ENCODE results near the gene UAP1L1.

GRCh38 chr9:137126786-137127185 lies 49.5 kb downstream of the UAP1L1 start:
- TF ChIP-seq POLR2A (IDR thresholded peaks at IDR 0.05) (no peak), CTCF (IDR thresholded peaks at IDR 0.05) (no peak)

Data from tibial nerve (tissue), 3 donors.